Liver (tissue), 3 donors: ENCODE data around the gene PHF2.

ENCODE experiments used
- CTCF ChIP-seq: fragments of 150-350 bp; IDR thresholded peaks from 2 replicates; pipeline ENCODE4 v1.5.1; 2017; ENCODE audit warnings: improper control_type of control experiment, low read depth, low read length; ENCODE audit not compliant: missing input control
- GABPA ChIP-seq, 2 donors: IDR thresholded peaks in 1 of 2; conservative IDR thresholded peaks in 1 of 2; 2 replicates each; pipeline ENCODE4 v1.6.1; 2016; ENCODE audit warnings: antibody characterized with exemption in 2 of 2, mild to moderate bottlenecking in 1 of 2, moderate library complexity in 1 of 2
- MAX ChIP-seq: IDR thresholded peaks from 2 replicates; pipeline ENCODE4 v1.6.1; 2016; ENCODE audit warnings: antibody characterized with exemption
- RAD21 ChIP-seq, 2 donors: IDR thresholded peaks; 2 replicates each; pipeline ENCODE4 v1.6.1; 2016; ENCODE audit warnings: antibody characterized with exemption in 2 of 2, mild to moderate bottlenecking in 2 of 2
- REST ChIP-seq: IDR thresholded peaks from 2 replicates; pipeline ENCODE4 v1.6.1; 2016; ENCODE audit warnings: antibody characterized with exemption, mild to moderate bottlenecking
- SP1 ChIP-seq: IDR thresholded peaks from 2 replicates; pipeline ENCODE4 v1.6.1; 2018; ENCODE audit warnings: antibody characterized with exemption, mild to moderate bottlenecking
- YY1 ChIP-seq: IDR thresholded peaks from 2 replicates; pipeline ENCODE4 v1.6.1; 2016; ENCODE audit warnings: antibody characterized with exemption, mild to moderate bottlenecking
- ZBTB33 ChIP-seq: IDR thresholded peaks from 2 replicates; pipeline ENCODE4 v1.6.1; 2016; ENCODE audit warnings: antibody characterized with exemption
- donor health status: healthy.
- donor health status: healthy.

GRCh38 chr9:93656426-93657239, 80.2 kb downstream of the PHF2 start:
- TF ChIP-seq YY1 (no peak), REST (no peak), CTCF (no peak), RAD21 (IDR thresholded peaks at IDR 0.05) (no peak), SP1 (no peak), GABPA (IDR thresholded peaks at IDR 0.05 in 1 of 2, conservative IDR thresholded peaks at IDR 0.05 in 1 of 2) (no peak), ZBTB33 (no peak), MAX (no peak)
